Globus pallidus (tissue), 1 donor: ENCODE results near the gene EIF5AL1.
A peak's percentile ranks its signal among the peaks of the same experiment; 100 is the strongest.
"Not testable (repeated sequence)": the region's sequence is repeated elsewhere in the genome, so short reads cannot be mapped to it uniquely, and the experiment has no call there.

Source experiments
- DNase-seq: peaks from one replicate; pipeline ENCODE4 v3.0.0-alpha.2; 2015; ENCODE audit warnings: low spot score

The EIF5AL1 gene

DNA sequence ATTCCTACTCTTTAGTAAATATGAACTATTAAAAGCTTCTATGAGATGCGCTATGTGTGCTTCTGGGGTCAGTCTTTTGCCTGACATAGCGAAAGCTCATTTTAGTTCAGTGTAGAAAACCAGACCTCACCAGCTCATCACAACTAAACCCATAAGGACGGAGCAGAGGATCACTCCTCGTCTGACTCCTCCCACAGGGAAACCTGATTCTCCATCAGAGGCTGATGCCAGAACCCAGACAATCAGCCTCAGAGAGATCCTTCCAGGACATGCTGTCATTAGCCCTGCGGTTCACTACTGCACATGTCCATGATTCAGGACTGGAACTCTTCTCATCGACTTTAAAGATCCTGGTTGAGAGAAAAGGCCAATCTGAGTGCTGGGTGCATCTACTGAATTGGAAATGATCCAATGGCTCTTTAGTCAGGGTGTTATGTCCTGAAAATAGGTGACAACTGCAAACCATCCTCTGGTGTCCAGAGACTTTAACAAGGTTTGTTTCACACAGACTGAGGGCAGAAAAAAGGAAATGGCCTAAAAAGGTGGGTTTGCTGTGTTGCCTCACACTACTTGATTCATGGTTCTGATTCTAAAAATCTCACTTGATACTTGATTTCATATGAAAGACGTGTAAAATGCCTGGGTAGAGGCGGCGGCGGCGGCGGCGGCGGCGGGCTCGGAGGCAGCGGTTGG lies at the start of gene EIF5AL1:
EIF5AL1 (plus strand) TSS at position 643 of the 693 bp plus-strand sequence. CDS start 117 bp downstream, outside the sequence.
- not testable (repeated sequence) for DNase-seq

DNA sequence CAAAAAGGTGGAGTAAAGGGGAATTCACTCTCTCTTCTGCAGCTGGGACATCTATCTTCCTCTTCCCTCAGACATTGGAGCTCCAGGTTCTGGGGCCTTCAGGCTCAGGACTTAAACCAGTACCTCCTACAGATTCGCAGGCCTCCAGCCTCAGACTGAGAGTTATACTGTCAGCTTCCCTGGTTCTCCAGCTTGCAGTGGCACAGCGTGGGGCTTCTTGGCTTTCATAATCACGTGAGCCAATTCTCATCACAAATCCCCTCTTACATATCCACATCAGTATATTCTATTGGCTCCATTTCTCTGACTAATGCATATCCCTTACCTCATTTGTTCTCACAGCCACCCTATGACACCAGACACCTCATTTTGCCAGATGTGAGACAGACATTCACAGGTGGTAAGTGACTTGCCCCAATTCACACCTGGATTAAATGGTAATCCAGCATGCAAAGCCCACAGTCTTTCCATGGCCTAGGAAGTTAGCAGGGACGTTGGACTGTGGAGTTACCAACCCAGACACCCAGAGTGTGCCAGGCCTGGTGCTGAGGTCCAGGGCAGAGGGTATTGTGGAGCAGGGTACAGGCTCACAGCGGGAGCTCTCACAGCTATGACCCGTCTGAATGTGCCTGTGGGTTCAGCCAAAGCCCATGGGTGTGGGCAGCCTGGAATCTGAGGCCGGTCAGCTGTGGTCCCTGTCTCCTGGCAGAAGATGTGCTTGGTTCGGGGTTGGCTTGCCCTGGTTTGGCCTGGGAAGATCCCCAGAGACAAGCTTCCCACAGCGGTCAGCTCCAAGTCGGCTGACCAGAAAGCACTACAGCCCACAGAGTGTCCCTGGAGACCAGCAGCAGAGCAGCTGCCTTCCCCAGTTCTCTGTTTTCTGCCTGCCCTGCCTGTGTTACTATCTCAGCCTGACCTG lies 48.5 kb upstream of the EIF5AL1 start:
- DNase-seq, result no peak

DNA sequence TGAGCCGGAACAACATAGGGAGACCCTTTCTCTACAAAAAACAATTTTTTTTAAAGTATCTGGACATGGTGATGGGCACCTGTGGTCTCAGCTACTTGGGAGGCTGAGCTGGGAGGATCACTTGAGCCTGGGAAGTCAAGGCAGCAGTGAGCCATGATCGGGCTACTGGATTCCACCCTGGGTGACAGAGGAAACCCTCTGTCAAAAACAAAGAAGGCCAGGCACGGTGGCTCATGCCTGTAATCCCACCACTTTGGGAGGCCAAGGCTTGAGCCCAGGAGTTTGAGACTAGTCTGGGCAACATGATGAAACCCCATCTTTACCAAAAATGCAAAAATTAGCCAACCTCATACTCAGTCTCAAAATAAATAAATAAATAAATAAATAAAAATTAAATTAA lies 47.0 kb upstream of the EIF5AL1 start:
- DNase-seq, result no peak

DNA sequence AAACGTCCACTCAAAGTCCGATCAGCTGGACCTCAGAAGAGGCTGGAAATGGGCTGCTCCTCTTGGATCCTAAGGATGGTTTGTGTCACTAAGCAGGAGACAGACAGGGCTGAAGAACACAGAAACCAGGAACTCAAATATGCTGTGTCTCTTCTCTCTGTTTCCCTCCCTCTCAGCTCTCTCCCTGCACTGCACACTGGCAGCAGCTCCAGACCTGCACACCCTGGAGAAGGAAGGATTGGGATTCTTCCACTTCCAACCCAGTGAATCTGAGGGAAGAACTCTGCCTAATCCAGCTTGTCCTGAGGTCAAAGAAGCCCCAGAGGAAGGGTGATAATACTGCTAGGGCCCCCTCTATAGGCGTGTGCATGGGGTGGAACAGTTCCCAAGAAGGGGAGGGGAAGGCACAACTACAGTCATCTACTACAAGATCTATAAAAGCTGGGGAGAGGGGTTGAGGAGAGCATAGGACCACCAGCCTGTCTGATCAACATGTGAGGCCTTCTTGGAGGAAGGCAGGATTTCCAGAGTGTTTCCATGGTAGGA lies 44.2 kb upstream of the EIF5AL1 start:
- DNase-seq, result peak; percentile 35

DNA sequence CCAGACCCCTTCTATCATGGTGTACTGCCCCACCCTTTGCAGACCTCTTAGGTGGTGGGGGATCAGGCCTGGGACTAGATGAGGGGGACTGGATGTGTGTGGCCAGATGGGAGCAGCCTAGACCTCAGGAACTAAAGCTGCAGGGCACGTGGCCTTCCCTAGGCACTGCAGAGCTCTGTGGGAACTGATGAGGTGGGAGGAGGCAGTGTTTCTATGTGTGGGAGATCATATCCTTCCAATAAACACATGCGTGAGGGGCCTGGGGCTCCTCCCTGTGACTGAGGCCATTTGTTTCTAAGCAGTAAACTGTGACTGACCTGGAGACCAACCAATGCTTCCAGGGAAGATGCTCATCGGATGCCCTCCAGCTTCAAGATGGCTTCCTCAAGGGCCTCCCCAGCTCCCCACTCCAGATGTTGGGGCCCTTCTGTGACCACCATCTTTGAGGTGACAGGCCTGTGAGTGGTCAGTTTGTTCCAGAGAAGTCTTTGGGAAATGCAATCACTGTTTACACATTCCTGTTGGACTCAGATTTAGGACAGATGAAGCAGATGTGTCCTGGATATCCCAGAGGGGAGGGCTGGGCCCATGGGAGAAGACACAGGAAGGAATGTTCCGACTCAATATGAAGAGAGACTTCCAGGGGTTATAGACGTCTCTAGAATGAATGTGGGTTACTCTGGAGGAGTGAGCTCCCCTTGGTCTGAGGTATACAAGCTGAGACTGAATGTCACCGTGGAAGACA lies 43.3 kb upstream of the EIF5AL1 start:
- DNase-seq, result no peak

DNA sequence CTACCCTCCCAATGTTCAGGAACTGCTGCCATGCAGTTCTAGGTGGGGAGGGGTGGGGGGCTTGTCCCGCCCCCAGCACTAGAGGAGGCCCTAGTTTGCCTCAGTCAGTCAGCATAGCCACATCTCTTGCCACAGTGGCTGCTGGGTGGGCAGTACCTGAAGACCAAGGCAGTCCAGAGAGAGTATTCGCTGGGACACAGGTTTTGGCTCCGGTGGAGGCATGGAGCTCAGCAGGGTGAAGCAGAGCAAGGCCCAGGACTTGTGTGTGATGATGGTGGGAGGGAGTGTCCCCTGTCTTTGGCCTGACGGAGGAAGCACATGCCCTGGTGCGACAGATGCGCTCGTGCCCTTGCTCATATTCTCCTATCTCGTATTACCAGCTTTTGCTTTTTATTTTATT lies 42.2 kb upstream of the EIF5AL1 start:
- DNase-seq, result no peak

DNA sequence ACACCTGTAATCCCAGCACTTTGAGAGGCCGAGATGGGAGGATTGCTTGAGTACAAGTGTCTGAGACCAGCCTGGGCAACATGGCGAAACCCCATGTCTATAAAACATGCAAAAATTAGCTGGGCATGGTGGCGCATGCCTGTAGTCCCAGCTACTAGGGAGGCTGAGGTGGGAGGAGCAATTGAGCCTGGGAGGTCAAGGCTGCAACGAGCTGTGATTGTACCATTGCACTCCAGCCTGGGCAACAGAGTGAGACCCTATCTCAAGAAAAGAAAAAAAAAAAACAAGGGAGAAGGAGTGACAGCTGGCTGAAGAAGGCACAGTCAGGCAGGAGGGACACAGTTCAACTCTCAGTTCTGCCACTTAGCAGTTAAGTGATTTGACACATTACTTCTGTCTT lies 40.6 kb upstream of the EIF5AL1 start:
- no peak for DNase-seq

DNA sequence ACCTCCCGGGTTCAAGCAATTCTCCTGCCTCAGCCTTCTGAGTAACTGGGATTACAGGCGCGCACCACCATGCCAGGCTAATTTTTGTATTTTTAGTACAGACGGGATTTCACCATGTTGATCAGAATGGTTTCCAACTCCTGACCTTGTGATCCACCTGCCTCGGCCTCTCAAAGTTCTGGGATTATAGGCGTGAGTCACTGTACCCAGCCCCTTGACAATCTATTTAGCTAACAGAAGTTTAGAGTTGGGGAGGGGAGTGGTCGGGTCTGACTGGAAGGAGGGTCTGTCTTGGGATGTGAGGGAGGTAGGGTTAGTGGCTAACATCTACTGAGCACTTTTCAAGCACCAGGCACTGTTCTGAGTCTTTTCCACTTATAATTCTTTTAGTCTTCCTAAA lies 39.9 kb upstream of the EIF5AL1 start:
- DNase-seq, result no peak

DNA sequence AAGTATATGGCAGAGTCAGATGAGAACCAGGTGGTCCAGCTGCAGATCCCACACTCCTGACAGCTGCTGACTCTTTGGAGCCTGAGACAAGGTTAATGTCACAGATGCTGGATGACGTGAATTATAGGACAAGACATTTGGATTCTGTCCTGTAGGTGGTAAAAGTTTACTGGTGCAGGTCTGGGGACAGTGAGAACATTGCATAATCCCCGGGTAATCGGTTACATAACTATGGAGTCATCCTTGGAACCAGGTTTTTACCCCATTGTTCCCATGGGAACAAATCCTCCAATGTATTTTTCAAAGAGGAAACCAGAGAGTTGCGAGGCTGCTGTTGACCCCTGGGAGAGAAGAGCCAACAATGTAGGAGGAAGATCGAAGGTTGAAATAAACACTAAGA lies 39.4 kb upstream of the EIF5AL1 start:
- DNase-seq, result no peak

DNA sequence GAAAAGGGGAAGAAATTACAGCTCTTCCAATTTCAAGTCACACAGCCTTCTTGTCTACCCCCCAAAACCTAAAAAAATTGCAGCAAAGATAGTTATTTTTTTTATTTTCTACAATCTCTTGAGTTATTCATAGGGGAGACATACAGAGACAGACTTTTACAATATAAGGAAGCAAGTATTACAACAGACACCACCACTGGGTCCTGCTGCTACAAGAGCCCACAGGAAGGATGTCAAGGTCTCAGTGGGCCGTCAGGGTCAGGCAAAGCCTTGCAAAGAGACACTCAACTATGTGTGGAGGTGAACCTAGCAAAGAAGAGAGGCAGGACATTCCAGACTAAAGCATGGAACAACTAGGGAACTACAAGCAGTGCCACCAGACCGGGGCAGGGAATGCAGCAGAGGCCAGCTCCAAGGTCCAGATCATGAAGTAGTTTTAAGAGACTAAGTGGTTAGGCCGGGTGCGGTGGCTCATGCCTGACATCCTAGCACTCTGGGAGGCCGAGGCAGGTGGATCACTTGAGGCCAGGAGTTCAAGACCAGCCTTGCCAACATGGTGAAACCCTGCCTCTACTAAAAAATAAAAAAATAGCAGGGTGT lies 38.7 kb upstream of the EIF5AL1 start:
- no peak for DNase-seq

DNA sequence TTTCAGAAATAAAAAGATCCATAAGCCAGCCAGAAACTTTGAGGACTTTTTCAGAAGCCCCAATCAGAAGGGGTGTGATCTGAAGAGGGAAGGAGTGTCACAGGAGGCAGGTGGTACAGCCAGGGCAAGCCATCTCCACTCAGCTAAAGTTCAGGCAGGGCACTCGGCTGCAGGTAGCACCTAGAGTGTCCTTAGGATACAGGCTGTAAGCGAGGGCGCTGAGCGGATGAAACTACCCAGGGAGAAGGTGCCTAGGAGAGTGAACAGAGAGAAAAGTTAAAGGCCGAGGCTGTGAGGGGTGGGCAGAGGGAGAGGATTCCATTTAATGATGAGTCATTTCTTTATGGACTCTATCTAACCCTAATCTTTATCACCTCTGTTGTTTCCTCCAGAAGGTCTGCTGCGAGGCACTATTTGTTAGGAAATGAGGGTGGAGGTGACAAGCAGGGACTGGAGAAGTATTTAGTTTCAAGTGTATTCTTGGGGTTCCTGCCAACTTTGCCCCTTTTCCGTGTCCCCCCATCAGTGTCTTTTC lies 37.1 kb upstream of the EIF5AL1 start:
- DNase-seq, result no peak

DNA sequence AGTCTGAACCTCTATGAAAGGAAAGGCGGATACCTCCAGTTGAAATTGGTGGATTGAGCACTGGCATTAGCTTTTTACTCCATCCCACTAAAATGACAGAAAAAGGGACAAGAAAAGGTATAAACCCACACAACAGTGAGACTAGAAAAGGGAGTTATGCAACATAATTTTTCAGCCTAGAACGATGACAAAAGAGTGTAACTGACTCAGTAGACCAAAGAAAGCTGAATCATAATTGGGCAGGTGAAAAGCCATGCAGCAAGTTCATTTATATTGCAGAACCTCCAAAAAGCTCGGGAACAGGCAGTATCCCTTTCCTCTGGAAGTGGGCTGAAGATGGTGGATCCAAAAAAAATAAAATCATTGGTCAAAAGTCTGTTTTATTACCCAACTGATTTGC lies 36.5 kb upstream of the EIF5AL1 start:
- DNase-seq, result no peak

DNA sequence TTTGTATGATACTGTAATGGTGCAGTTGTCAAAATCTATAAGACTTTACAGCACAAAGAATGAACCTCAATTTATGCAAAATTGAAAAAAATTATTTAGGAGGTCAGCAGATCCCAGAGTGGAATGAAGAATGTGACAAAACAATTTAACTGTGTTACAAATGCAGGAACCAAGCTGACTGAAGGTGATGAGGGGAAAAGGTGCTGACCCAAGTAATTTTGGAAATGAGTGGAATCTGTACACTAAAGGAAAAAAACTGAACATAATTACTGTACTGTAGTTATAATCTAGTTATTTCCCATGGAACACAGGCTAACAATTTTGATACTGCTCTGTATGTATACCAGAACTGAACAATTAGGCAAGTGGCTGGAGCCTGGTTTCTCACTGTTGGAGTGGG lies 35.7 kb upstream of the EIF5AL1 start:
- DNase-seq, result no peak

DNA sequence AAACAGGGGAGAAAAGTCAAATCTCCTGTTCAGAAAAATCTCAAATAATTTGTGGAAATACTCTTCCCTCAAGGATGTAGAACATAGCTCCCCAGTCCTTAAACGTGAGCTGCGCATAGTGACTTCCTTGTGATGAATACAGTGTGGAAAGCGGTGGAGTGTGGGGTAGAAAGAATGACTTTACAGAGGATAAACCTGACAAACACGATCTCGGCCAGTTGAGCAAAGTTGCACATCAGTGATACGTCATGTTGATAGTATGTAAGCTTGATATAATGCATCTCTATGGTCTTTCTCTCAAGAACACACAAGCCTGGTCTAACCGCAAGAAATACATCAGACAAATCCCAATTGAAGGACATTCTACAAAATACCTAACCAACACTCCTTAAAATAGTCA lies 34.9 kb upstream of the EIF5AL1 start:
- no peak for DNase-seq

DNA sequence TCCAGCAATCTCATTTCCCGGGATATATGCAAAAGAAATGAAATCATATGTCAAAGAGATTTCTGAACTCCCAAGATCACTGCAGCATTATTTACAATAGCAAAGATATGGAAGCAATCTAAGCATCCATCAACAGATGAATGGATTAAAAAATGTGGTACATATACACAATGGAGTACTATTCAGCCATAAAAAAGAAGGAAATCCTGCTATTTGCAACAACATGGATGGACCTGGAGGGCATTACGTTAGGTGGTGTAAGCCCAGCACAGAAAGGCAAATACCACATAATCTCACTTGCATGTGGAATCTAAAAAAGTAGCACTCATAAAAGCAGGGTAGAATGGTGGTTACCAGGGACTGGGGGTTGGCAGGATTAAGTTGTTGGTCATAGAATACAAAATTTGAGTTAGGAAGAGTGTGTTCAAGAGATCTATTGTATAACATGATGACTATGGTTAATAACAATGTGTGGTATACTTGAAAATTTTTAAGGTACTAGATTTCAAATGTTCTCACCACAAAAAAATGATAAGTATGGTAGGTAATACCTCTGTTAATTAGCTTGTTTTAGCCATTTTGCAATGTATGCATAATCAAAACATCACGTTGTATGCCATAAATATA lies 32.9 kb upstream of the EIF5AL1 start:
- DNase-seq, result no peak

DNA sequence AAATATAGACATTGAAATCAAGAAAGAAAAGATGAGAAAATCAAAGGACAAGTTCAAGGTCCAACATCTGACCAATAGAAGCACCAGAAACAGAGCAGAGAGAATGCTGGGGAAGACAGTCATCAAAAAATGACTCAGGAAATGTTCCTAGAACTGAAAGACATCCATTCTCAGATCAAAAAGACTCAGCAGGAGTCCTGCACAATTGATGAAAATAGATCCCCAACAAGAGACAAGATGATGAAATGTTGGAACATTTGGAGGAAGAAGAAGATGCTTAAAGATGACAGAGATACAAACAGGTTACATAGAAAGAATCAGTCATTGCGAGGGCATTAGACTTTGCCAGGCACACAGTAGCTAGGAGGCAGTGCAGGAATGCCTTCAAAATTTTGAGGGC lies 30.0 kb upstream of the EIF5AL1 start:
- DNase-seq, result no peak

DNA sequence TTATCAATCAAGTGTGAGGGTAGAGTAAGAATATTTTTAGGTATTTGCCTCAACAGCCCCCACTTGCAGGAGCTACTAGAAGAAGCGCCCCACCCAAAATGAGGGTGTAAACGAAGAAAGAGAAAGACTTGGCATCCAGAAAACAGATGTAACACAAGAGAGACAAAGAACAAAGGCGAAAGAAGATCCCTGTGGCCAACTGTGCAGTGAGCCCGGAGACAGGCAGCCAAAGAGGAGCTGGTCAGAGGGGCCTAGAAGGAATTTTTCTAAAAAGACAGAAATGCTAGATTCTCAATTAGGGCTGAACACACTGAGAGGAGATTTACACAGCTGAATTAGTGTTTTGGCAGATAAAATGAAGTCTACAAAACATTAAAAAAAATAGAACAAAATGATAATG lies 29.6 kb upstream of the EIF5AL1 start:
- DNase-seq, result no peak

DNA sequence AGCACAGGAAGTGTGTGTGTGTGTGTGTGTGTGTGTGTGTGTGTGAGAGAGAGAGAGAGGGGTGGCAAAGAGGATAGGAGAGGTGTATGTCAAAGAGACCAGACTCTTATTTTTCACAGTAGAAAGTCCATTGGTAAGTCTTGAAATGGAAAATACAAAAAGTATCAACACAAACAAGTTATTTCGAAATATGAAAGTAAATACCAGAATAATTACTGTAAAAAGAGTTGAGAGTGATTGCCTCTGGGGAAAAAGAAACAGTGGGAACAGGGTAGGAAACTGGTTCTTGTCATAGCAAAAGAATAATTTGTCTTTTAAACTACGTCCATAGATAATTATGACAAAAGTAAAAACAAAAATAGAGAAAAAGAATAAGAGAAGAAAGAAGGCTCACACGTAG lies 29.0 kb upstream of the EIF5AL1 start:
- no peak for DNase-seq

DNA sequence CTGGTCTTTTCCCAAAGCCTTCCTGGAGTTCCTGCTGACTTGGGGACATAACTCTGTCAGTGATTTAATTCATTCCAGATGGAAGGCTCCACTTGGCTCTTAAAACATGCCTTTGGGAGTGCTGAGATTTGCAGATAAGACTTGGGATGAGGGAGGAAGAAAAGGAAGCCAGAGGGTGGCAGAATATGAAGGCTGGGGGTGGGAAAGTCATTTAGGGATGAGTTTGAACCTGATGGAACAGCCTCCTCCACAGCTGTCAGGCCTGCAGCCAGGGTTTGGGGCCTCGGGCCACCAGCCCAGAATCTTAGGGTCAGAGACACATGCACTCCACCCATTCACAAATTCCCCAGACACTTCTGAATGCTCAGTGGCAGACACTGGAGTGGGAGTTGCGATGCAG lies 28.4 kb upstream of the EIF5AL1 start:
- DNase-seq, result no peak

DNA sequence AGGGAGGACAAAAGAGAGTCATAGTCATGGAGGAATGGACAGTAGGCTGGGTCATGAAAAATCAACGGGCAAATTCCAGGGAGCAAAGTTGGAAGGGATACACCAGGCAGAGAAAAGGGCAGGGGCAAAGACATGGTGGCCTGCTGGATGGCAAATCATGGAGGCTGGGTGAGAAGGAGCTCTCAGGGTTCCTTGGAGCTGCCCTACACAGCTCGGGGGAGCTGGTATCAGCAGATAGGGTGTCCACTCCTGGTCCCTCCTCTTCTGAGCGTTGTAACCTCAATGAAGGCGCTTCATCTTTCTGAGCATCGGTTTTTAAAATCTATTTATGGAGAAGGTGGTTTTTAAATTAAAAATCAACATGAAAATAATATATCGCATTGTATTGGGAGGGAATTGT lies 27.9 kb upstream of the EIF5AL1 start:
- no peak for DNase-seq
